Fibroblast of lung (primary cell): Measurements from ENCODE around the gene C14orf119. TPM values are rescaled to one million over a fixed set of nuclear protein-coding genes. Genes with fewer than 3 reads are reported as not detected.

Source experiments
- DNase-seq, 2 donors: peaks; one replicate each; pipeline versions ENCODE4 v3.0.0 to v3.0.0-alpha.2; 2010; ENCODE audit warnings: low read depth in 2 of 2
- H2AFZ ChIP-seq: 2 replicates; pipeline ENCODE4 v1.5.1; 2012; ENCODE audit warnings: low read length, control low read depth, inconsistent platforms
- H3K27ac ChIP-seq: 2 replicates; pipeline ENCODE4 v1.5.1; 2011; ENCODE audit warnings: low read length, control low read depth; ENCODE audit not compliant: insufficient read depth
- H3K27me3 ChIP-seq: 2 replicates; pipeline ENCODE4 v1.5.1; 2011; ENCODE audit warnings: mild to moderate bottlenecking, low read length; ENCODE audit not compliant: control insufficient read depth, insufficient read depth
- H3K36me3 ChIP-seq: 2 replicates; pipeline ENCODE4 v1.5.1; 2011; ENCODE audit warnings: low read length; ENCODE audit not compliant: control insufficient read depth, insufficient read depth
- H3K4me1 ChIP-seq: 2 replicates; pipeline ENCODE4 v1.5.1; 2011; ENCODE audit warnings: low read length; ENCODE audit not compliant: control insufficient read depth, insufficient read depth; ENCODE audit errors: extremely low read depth
- H3K4me2 ChIP-seq: 2 replicates; pipeline ENCODE4 v1.5.1; 2011; ENCODE audit warnings: low read length, control low read depth; ENCODE audit not compliant: insufficient read depth; ENCODE audit errors: extremely low read depth
- H3K4me3 ChIP-seq, 4 experiments: fragments of 200-600 bp in 1 of 4; sonication (generic) in 1 of 4; replicated peaks in 1 of 4; 2 replicates each; pipeline ENCODE4 v1.5.1; 2011 to 2016; ENCODE audit warnings: low read length in 4 of 4, low read depth in 3 of 4, mild to moderate bottlenecking in 3 of 4, control low read depth in 2 of 4, inconsistent platforms in 1 of 4, mixed read lengths in 1 of 4; ENCODE audit not compliant: insufficient read depth in 1 of 4; ENCODE audit errors: control extremely low read depth in 1 of 4
- H3K79me2 ChIP-seq: 2 replicates; pipeline ENCODE4 v1.5.1; 2012; ENCODE audit warnings: mild to moderate bottlenecking, low read length, inconsistent platforms; ENCODE audit not compliant: control insufficient read depth, insufficient read depth
- H3K9ac ChIP-seq: 2 replicates; pipeline ENCODE4 v1.5.1; 2011; ENCODE audit warnings: mild to moderate bottlenecking, low read length, control low read depth; ENCODE audit not compliant: insufficient read depth
- H3K9me3 ChIP-seq: 2 replicates; pipeline ENCODE4 v1.5.1; 2012; ENCODE audit warnings: low read depth, low read length; ENCODE audit not compliant: control insufficient read depth, insufficient read depth
- H4K20me1 ChIP-seq: 2 replicates; pipeline ENCODE4 v1.5.1; 2011; ENCODE audit warnings: low read length; ENCODE audit not compliant: control insufficient read depth, insufficient read depth; ENCODE audit errors: extremely low read depth
- CTCF ChIP-seq, 2 donors: IDR thresholded peaks in 1 of 2; conservative IDR thresholded peaks in 1 of 2; 1 replicate in 1 of 2; 2 replicates in 1 of 2; pipeline ENCODE4 v1.5.1; 2011 to 2012; ENCODE audit warnings: low read length in 2 of 2, control low read depth in 1 of 2, inconsistent platforms in 1 of 2, low read depth in 1 of 2, mild to moderate bottlenecking in 1 of 2
- EZH2 ChIP-seq: IDR thresholded peaks from 2 replicates; pipeline ENCODE4 v1.5.1; 2012; ENCODE audit warnings: low read length, control low read depth, mild to moderate bottlenecking; ENCODE audit errors: missing control alignments
- polyA plus RNA-seq, 2 donors: library from polyadenylated mRNA; depleted of rRNA in 1 of 2; stranded (reverse) in 1 of 2; unstranded in 1 of 2; fragments of >200 nt; gene quantifications; 2 replicates each; pipeline ENCODE4 v1.2.1, GENCODE V29; 2011 to 2012; ENCODE audit warnings: missing spikeins in 1 of 2
- total RNA-seq: library from RNA; depleted of rRNA; stranded (reverse); fragments of >200 nt; gene quantifications from 2 replicates; pipeline ENCODE4 v1.2.1, GENCODE V29; 2014

C14orf119 gene
- total and polyA plus RNA-seq, 2 donors (not counting 1 experiment from before 2014, with no cell fraction given), result 55.0 to 115 TPM

DNA sequence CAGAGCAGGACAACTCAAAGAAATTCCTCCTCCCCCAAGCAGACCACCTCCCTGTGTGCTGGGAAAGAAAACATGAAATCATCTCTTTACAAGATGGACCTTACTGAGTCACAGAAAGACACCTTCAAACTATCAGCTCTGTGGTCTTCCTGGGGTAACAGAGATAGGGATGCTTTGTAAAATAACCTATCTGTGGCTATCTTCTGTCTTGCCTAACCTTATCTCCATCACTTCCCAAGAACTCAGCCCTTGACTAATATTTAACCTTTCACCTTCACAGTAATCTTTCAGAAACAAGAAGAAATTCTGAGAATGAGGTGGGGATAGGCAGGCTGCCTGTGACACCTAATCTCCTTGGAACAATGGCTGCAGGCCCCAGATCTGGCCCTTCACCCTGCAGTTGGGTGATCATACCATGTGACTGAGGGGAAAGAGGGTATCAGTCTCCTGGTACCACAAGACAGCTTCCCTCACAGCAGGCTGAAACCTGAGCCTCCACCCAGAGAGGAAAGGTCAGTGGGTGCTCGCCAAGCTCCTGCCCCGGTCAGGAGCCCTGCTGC, 51.1 kb downstream of the C14orf119 start:
- H3K9me3 ChIP-seq, result no peaks in the 10 kb centered on the region
- peaks cover 4% of the 10 kb centered on the region for H3K27me3 ChIP-seq
- TF ChIP-seq CTCF (conservative IDR thresholded peaks at IDR 0.05 in 1 of 2, IDR thresholded peaks at IDR 0.05 in 1 of 2; ENCODE audit: low read depth in 1 of 2, low read length in 2 of 2) (no peak), EZH2 (no peak)
- no peaks in the 10 kb centered on the region for H3K4me1 ChIP-seq
- no peaks in the 10 kb centered on the region for H3K36me3 ChIP-seq
- H3K27ac ChIP-seq, result no peak overlapping the region
- H4K20me1 ChIP-seq, result no peaks in the 10 kb centered on the region
- H2AFZ ChIP-seq, result no peak overlapping the region
- H3K79me2 ChIP-seq, result no peaks in the 10 kb centered on the region
- no peak for DNase-seq
- H3K4me3 ChIP-seq, result no peak overlapping the region
- H3K9ac ChIP-seq, result no peak overlapping the region
- H3K4me2 ChIP-seq, result no peak overlapping the region

DNA sequence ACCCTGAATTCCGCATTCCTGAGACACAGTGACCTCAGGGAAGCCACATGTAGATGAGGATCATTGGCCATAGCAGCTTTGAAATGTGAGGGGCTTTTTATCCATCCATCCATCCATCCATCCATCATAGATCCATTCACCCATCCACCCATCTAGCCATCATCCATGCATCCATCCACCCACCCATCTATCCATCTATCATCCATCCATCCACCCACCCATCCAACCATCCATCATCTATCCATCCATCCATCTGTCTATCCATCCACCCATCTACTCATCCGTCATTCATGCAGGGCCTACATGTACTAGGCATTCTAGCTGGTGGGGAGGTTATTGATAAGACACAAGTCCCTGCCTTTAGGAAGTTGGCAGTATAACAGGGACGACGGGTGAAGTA, 51.7 kb downstream of the C14orf119 start:
- Histone ChIP-seq H3K27ac (no peak overlapping the region), H2AFZ (no peak overlapping the region), H3K79me2 (no peaks in the 10 kb centered on the region), H3K4me3 (no peak overlapping the region), H3K4me2 (no peak overlapping the region), H3K9ac (no peak overlapping the region), H3K27me3 (peaks cover under 1% of the 10 kb centered on the region), H4K20me1 (no peaks in the 10 kb centered on the region), H3K9me3 (no peaks in the 10 kb centered on the region), H3K4me1 (no peaks in the 10 kb centered on the region), H3K36me3 (no peaks in the 10 kb centered on the region)
- no peak for DNase-seq
- TF ChIP-seq CTCF (conservative IDR thresholded peaks at IDR 0.05 in 1 of 2, IDR thresholded peaks at IDR 0.05 in 1 of 2; ENCODE audit: low read depth in 1 of 2, low read length in 2 of 2), result no peak
- no peak for TF ChIP-seq EZH2

DNA sequence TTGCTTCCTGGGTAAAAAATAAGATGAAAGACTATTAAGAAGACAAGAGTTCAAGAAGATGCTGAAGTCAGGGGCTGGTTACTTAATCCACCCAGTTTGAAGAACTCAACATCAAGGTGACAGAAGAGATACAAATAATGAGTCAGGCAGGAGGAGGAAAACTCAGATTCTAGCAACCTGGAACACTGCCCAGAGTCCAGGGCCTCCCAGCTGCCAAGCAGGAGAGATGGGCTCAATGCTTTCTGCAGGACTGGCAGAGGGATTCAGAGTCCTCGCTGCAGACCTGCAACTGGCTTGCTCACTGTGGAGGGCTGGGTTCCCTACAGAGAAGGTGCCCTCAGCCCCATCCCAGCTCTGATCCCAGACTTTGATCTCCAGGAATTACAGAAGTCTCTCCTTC, 52.4 kb downstream of the C14orf119 start:
- no peak overlapping the region for H3K9ac ChIP-seq
- H3K4me1 ChIP-seq, result no peaks in the 10 kb centered on the region
- no peaks in the 10 kb centered on the region for H3K9me3 ChIP-seq
- TF ChIP-seq EZH2 (no peak), CTCF (conservative IDR thresholded peaks at IDR 0.05 in 1 of 2, IDR thresholded peaks at IDR 0.05 in 1 of 2; ENCODE audit: low read depth in 1 of 2, low read length in 2 of 2) (no peak)
- no peaks in the 10 kb centered on the region for H4K20me1 ChIP-seq
- H2AFZ ChIP-seq, result no peak overlapping the region
- H3K79me2 ChIP-seq, result no peaks in the 10 kb centered on the region
- H3K27ac ChIP-seq, result no peak overlapping the region
- no peak overlapping the region for H3K4me3 ChIP-seq
- H3K27me3 ChIP-seq, result no peaks in the 10 kb centered on the region
- peak; percentile 39 to 49 for DNase-seq
- H3K4me2 ChIP-seq, result no peak overlapping the region
- H3K36me3 ChIP-seq, result no peaks in the 10 kb centered on the region
